HCEC 1CT (cell line): ENCODE data around the gene RGS18.
"Not testable (repeated sequence)": the region's sequence is repeated elsewhere in the genome, so short reads cannot be mapped to it uniquely, and the experiment has no call there.

Experiments used
- DNase-seq: peaks from one replicate; pipeline ENCODE4 v3.0.0-alpha.2; 2017

Gene RGS18

GRCh38 chr1:192158181-192158580 is at the start of gene RGS18:
Gene RGS18 (plus strand): TSS chr1:192158462. CDS start chr1:192158638, 176 bp downstream.
- no peak for DNase-seq

- no peak for DNase-seq
These were observed 48.7 kb upstream of the RGS18 start for GRCh38 chr1:192109576-192109975.

- DNase-seq = no peak
These were observed 43.3 kb upstream of the RGS18 start for GRCh38 chr1:192115000-192115399.

GRCh38 chr1:192118881-192119405 is 39.3 kb upstream of the RGS18 start:
- no peak for DNase-seq

- no peak for DNase-seq
These were observed 38.6 kb upstream of the RGS18 start for GRCh38 chr1:192119701-192120100.

GRCh38 chr1:192122668-192123067 is 35.6 kb upstream of the RGS18 start:
- DNase-seq = no peak

- DNase-seq = no peak
These were observed 35.0 kb upstream of the RGS18 start for GRCh38 chr1:192123212-192123611.

- no peak for DNase-seq
These were observed 32.1 kb upstream of the RGS18 start for GRCh38 chr1:192126030-192126619.

GRCh38 chr1:192130175-192130574 is 28.1 kb upstream of the RGS18 start:
- no peak for DNase-seq

- DNase-seq = not testable (repeated sequence)
These were observed 27.4 kb upstream of the RGS18 start for GRCh38 chr1:192130865-192131264.

- no peak for DNase-seq
These were observed 26.3 kb upstream of the RGS18 start for GRCh38 chr1:192131914-192132313.

- peak; percentile 78 for DNase-seq
These were observed 24.8 kb upstream of the RGS18 start for GRCh38 chr1:192133350-192133926.

- DNase-seq = no peak
These were observed 17.9 kb upstream of the RGS18 start for GRCh38 chr1:192140382-192140781.

GRCh38 chr1:192147221-192147620 is 11.0 kb upstream of the RGS18 start:
- no peak for DNase-seq

- DNase-seq = peak; percentile 31
These were observed 10.6 kb upstream of the RGS18 start for GRCh38 chr1:192147696-192148095.

GRCh38 chr1:192151176-192151575 is 7.1 kb upstream of the RGS18 start:
- no peak for DNase-seq

- DNase-seq = peak; percentile 53
These were observed 5.0 kb upstream of the RGS18 start for GRCh38 chr1:192153276-192153675.

GRCh38 chr1:192157067-192157466 is 1.2 kb upstream of the RGS18 start:
- DNase-seq = no peak

GRCh38 chr1:192159014-192159413 is 752 bp downstream of the RGS18 start:
- no peak for DNase-seq

- no peak for DNase-seq
These were observed 1.5 kb downstream of the RGS18 start for GRCh38 chr1:192159781-192160180.

GRCh38 chr1:192160196-192160595 is 1.9 kb downstream of the RGS18 start:
- peak; percentile 7 for DNase-seq

- DNase-seq = no peak
These were observed 3.7 kb downstream of the RGS18 start for GRCh38 chr1:192161976-192162375.

GRCh38 chr1:192162376-192162775 is 4.1 kb downstream of the RGS18 start:
- DNase-seq = no peak

GRCh38 chr1:192165002-192165401 is 6.7 kb downstream of the RGS18 start:
- not testable (repeated sequence) for DNase-seq

GRCh38 chr1:192167011-192167410 is 8.7 kb downstream of the RGS18 start:
- no peak for DNase-seq
